Measurements from ENCODE around the gene SEC61A2.

DNA sequence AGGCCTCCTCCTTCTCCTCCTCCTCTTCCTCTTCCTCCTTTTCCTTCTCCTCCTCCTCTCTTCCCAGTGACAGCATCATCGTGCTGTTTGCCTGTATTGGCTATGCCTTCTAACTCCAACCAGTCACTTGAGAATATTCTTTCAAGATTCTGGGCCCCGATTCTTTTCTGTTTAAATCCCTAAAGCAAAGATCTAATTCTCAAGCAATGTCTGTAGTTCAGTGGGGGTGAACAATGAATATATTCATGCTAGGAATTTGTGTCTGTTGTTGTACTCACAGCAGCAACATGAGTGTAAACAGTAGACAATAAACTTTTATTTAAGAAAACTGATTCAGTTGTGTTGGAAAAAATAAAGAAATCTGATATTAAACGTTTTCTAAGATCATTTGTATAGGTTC lies 35.6 kb downstream of the SEC61A2 start:
- no peak for TF ChIP-seq POLR2A (IDR thresholded peaks at IDR 0.05)
- no peak for TF ChIP-seq CTCF (IDR thresholded peaks at IDR 0.05)

All from heart left ventricle (tissue), 13 donors.